Urinary bladder (tissue), 4 donors: ENCODE measurements around the gene SNX5. TPM values are rescaled to one million over a fixed set of nuclear protein-coding genes. Genes with fewer than 3 reads are reported as not detected.

Experiments used
- DNase-seq: peaks from one replicate; pipeline ENCODE4 v3.0.0-alpha.2; 2015; ENCODE audit errors: extremely low spot score
- H3K27ac ChIP-seq: one replicate; pipeline ENCODE4 v1.5.1; 2013; ENCODE audit warnings: low read depth, mild to moderate bottlenecking, moderate library complexity
- H3K36me3 ChIP-seq: one replicate; pipeline ENCODE4 v1.6.1; 2013; ENCODE audit warnings: mild to moderate bottlenecking, moderate library complexity; ENCODE audit not compliant: insufficient read depth
- H3K4me1 ChIP-seq: one replicate; pipeline ENCODE4 v1.6.1; 2013; ENCODE audit warnings: mild to moderate bottlenecking, moderate library complexity; ENCODE audit not compliant: insufficient read depth
- H3K4me3 ChIP-seq: one replicate; pipeline ENCODE4 v1.5.1; 2013; ENCODE audit warnings: low read depth, low read length
- WGBS: extraction: QIAGEN DNeasy Blood & Tissue Kit; methylation state at CpG from one replicate; pipeline ENCODE4 v1.1.7; 2013; 5-methylcytosine and 5-hydroxymethylcytosine counted together
- polyA plus RNA-seq: library from polyadenylated mRNA; stranded (reverse); fragments of 200-250 nt; gene quantifications from one replicate; pipeline ENCODE4 v1.2.3, GENCODE V29; 2013
- total RNA-seq: library from RNA; depleted of rRNA; stranded (reverse); fragments of >200 nt; gene quantifications from one replicate; pipeline ENCODE4 v1.2.3, GENCODE V29; 2014
- donor health status: healthy with polysubstance abuse.
- donor health status: healthy.

The SNX5 gene
- total and polyA plus RNA-seq, 2 donors, result 51.9 to 138 TPM

GRCh38 chr20:17948442-17948841 is 20.2 kb downstream of the SNX5 start:
- H3K4me1 ChIP-seq, result no peaks in the 10 kb centered on the region
- H3K27ac ChIP-seq, result no peak overlapping the region
- DNase-seq, result no peak
- no peak overlapping the region for H3K4me3 ChIP-seq
- WGBS, result 94% methylated on average over 2 of the region's 2 CpGs
- H3K36me3 ChIP-seq, result peaks cover 5% of the 10 kb centered on the region

- Histone ChIP-seq H3K4me3 (no peak overlapping the region), H3K27ac (no peak overlapping the region), H3K4me1 (no peaks in the 10 kb centered on the region), H3K36me3 (peaks cover 8% of the 10 kb centered on the region)
- 63% methylated on average over 5 of the region's 5 CpGs for WGBS
- no peak for DNase-seq
Observed at GRCh38 chr20:17947474-17947815, 21.1 kb downstream of the SNX5 start.

DNA sequence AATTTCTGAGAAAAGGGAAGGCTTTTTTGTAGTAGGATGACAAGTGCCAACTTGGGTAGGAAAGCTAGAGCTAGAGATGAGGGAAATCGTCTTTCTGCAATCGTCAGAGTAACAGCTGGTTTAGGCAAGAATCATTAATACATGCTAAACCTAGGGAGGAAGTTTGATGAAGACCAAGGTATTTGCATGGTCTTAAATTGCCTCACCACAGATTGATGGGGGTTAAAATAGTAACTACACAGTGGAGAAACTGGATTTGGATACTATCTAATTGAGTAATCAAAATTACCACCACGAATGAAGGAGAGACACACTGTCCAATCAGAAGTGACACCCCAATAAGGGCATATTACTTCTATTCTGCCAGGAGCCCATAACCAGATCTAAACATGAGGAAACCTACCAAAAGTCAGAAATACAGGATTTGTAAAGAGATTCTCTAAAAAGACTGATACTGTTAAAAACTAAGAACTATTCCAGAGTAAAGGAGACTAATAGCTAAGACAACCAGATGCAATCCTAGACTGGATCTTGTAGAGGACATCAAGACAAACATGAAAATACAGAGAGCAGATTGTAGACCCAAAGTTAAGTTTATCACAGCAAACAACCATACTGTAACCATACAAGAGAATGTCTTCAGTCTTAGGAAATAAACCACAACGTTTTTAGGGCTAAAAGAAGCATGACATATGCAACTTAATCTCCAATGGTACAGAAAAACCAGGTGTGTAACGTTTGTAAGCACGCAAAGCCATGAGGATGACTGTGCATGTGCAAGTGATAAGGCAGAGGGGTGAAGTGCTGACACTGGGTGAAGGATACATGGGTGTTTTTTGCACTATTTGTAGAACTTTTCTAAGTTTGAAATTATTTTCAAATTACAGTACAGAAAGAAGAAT is 21.8 kb downstream of the SNX5 start:
- no peak for DNase-seq
- 77% methylated on average over 6 of the region's 6 CpGs for WGBS
- no peaks in the 10 kb centered on the region for H3K4me1 ChIP-seq
- no peak overlapping the region for H3K27ac ChIP-seq
- H3K4me3 ChIP-seq, result no peak overlapping the region
- peaks cover 9% of the 10 kb centered on the region for H3K36me3 ChIP-seq

- no peak overlapping the region for H3K27ac ChIP-seq
- 94% methylated on average over 5 of the region's 5 CpGs for WGBS
- H3K4me1 ChIP-seq, result no peaks in the 10 kb centered on the region
- no peak overlapping the region for H3K4me3 ChIP-seq
- no peak for DNase-seq
- peaks cover 10% of the 10 kb centered on the region for H3K36me3 ChIP-seq
Observed at GRCh38 chr20:17946040-17946439, 22.6 kb downstream of the SNX5 start.

DNA sequence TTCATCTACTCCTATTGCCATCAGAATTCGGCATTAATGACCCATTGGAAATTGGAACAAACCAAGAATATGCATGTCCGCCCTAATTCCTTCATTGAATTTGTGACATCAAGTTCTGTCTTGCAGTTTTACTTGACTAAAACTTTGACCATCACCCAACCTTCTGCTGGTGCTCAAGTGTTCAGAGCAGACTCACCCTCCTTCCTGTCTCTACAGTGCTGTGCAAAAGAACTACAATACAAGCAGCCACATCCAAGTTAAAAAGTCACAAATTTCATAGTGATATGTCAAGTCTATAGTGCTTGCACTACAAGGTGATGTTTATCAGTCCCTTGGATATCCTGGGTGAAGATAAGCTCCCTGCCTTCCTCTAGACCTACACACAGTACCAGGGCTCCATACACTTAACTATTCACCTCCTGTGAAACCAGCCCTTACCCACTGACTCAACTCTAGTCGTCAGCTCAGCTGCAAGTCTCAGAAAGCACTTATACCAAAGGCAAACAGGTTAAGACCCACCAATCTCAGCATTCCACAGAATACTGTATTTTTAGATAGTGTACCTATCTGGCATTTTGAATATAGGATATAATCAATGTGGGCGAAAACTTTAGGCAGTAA is 23.6 kb downstream of the SNX5 start:
- H3K36me3 ChIP-seq, result peaks cover 8% of the 10 kb centered on the region

GRCh38 chr20:17943343-17943742 is 25.3 kb downstream of the SNX5 start:
- no peaks in the 10 kb centered on the region for H3K4me1 ChIP-seq
- no peak overlapping the region for H3K27ac ChIP-seq
- WGBS, result 48% methylated on average over 3 of the region's 3 CpGs
- peaks cover 5% of the 10 kb centered on the region for H3K36me3 ChIP-seq
- H3K4me3 ChIP-seq, result no peak overlapping the region
- no peak for DNase-seq

More for the DNA sequence above, 23.6 kb downstream of the SNX5 start:
- Histone ChIP-seq H3K4me1 (no peaks in the 10 kb centered on the region), H3K27ac (no peak overlapping the region), H3K4me3 (no peak overlapping the region)
- 93% methylated on average over 4 of the region's 4 CpGs for WGBS
- DNase-seq, result no peak

DNA sequence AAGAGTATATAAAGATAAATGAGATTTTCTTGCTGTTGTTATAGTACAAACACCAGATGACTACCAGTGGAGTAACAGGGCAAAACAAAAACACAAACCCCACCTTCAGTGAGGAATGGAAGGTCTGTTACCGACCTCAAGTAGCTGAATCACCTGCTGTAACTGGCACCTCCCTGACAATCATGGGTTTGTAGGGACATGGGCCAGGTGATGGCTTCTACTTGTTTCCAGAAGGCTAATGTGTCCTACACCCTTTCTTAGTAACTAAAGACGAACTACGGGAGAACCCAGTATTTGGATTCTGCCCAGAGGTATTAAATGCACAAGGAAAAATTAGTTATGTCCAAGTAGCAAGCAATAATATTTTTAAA is 26.8 kb downstream of the SNX5 start:
- H3K27ac ChIP-seq, result no peak overlapping the region
- H3K36me3 ChIP-seq, result peaks cover 5% of the 10 kb centered on the region
- no peaks in the 10 kb centered on the region for H3K4me1 ChIP-seq
- H3K4me3 ChIP-seq, result no peak overlapping the region
- WGBS, result 71% methylated on average over 3 of the region's 3 CpGs
- no peak for DNase-seq

DNA sequence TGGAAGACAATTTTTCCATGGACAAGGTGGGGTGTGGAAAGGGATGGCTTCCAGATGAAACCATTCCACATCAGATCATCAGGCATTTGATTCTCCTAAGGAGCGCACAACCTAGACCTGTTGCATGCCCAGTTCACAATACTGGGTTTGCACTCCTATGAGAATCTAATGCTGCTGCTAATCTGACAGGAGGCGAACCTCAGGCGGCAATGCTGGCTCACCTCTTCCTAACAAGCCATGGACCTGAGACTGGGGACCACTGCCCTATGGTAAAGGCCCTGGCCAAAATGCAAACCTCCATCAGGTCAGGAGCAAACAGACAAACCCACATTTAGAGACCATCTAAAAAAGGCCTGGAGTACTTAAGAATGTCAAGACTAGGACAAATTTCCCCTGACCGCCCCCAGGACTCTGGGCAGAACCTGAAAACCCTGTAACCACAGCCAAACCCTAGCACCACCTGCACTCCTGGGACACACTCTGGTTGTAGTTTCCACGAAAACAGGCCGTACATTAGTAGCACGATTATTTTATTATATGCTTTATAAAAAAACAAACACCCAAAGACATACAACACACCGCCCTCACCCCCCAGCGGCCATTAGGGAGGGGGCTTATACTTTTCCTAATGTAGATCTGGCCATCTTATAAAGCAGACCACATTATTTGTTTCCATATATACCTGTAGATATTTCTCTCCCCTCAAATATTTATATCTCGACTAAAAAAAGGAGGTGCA is 27.3 kb downstream of the SNX5 start:
- Histone ChIP-seq H3K36me3 (peaks cover 5% of the 10 kb centered on the region), H3K27ac (no peak overlapping the region), H3K4me3 (no peak overlapping the region), H3K4me1 (no peaks in the 10 kb centered on the region)
- DNase-seq, result no peak
- WGBS, result 87% methylated on average over 10 of the region's 10 CpGs

- H3K4me1 ChIP-seq, result no peaks in the 10 kb centered on the region
- no peak overlapping the region for H3K4me3 ChIP-seq
- no peak overlapping the region for H3K27ac ChIP-seq
- peaks cover 5% of the 10 kb centered on the region for H3K36me3 ChIP-seq
- 43% methylated on average over 6 of the region's 6 CpGs for WGBS
- DNase-seq, result no peak
Observed at GRCh38 chr20:17940224-17940971, 28.2 kb downstream of the SNX5 start.

GRCh38 chr20:17939622-17940223 is 28.9 kb downstream of the SNX5 start:
- DNase-seq, result no peak
- no peaks in the 10 kb centered on the region for H3K4me1 ChIP-seq
- H3K36me3 ChIP-seq, result peaks cover 5% of the 10 kb centered on the region
- no peak overlapping the region for H3K27ac ChIP-seq
- H3K4me3 ChIP-seq, result no peak overlapping the region
- WGBS, result 69% methylated on average over 7 of the region's 7 CpGs

GRCh38 chr20:17938871-17939619 is 29.5 kb downstream of the SNX5 start:
- Histone ChIP-seq H3K4me3 (no peak overlapping the region), H3K27ac (no peak overlapping the region), H3K36me3 (peaks cover 5% of the 10 kb centered on the region), H3K4me1 (no peaks in the 10 kb centered on the region)
- WGBS, result 19% methylated on average over 13 of the region's 13 CpGs
- no peak for DNase-seq
